ENCODE measurements around the gene PALB2.

GRCh38 chr16:23595951-23596720, 45.0 kb downstream of the PALB2 start, which contains the start of gene NDUFAB1:
- TF ChIP-seq TAF1 (IDR thresholded peaks at IDR 0.05; ENCODE audit: borderline replicate concordance, insufficient read depth, low read length) (peak; percentile 96), POLR2AphosphoS5 (IDR thresholded peaks at IDR 0.05; ENCODE audit: low read depth, low read length) (peak; percentile 81), SIN3A (IDR thresholded peaks at IDR 0.05; ENCODE audit: borderline replicate concordance, insufficient read depth, low read length) (peak; percentile 71; the same call in 1 of the 2 replicates), FOXP2 (optimal IDR thresholded peaks at IDR 0.05; ENCODE audit: borderline replicate concordance, extremely low read depth, extremely low read length, insufficient read depth) (peak; percentile 74)
- TF ChIP-seq, protein P1, sequence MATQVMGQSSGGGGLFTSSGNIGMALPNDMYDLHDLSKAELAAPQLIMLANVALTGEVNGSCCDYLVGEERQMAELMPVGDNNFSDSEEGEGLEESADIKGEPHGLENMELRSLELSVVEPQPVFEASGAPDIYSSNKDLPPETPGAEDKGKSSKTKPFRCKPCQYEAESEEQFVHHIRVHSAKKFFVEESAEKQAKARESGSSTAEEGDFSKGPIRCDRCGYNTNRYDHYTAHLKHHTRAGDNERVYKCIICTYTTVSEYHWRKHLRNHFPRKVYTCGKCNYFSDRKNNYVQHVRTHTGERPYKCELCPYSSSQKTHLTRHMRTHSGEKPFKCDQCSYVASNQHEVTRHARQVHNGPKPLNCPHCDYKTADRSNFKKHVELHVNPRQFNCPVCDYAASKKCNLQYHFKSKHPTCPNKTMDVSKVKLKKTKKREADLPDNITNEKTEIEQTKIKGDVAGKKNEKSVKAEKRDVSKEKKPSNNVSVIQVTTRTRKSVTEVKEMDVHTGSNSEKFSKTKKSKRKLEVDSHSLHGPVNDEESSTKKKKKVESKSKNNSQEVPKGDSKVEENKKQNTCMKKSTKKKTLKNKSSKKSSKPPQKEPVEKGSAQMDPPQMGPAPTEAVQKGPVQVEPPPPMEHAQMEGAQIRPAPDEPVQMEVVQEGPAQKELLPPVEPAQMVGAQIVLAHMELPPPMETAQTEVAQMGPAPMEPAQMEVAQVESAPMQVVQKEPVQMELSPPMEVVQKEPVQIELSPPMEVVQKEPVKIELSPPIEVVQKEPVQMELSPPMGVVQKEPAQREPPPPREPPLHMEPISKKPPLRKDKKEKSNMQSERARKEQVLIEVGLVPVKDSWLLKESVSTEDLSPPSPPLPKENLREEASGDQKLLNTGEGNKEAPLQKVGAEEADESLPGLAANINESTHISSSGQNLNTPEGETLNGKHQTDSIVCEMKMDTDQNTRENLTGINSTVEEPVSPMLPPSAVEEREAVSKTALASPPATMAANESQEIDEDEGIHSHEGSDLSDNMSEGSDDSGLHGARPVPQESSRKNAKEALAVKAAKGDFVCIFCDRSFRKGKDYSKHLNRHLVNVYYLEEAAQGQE (IDR thresholded peaks at IDR 0.05; ENCODE audit: insufficient read depth in 1 of 2, low read depth in 2 of 2, low read length in 2 of 2), result peak in 1 of 2 experiments; percentile 57; a peak in 2 of 4 replicates

Measured in PFSK-1 (cell line).